Mononuclear cell (primary cell): Measurements from ENCODE around the gene CHPT1. TPM values are rescaled to one million over a fixed set of nuclear protein-coding genes. Genes with fewer than 3 reads are reported as not detected.
"Not testable (repeated sequence)": the region's sequence is repeated elsewhere in the genome, so short reads cannot be mapped to it uniquely, and the experiment has no call there.

ENCODE experiments used
- H3K27me3 ChIP-seq: 2 replicates; pipeline ENCODE4 v1.6.0; 2011; ENCODE audit warnings: low read length, control low read depth; ENCODE audit not compliant: insufficient read depth
- H3K4me1 ChIP-seq: 2 replicates; pipeline ENCODE4 v1.5.1; 2011; ENCODE audit warnings: mild to moderate bottlenecking, low read length, control low read depth; ENCODE audit not compliant: insufficient read depth
- H3K4me3 ChIP-seq: 2 replicates; pipeline ENCODE4 v1.5.1; 2011; ENCODE audit warnings: mild to moderate bottlenecking, low read length, moderate library complexity
- H3K9me3 ChIP-seq: 2 replicates; pipeline ENCODE4 v1.5.1; 2011; ENCODE audit warnings: low read depth, mild to moderate bottlenecking, control low read depth, low read length
- total RNA-seq: library from RNA; depleted of rRNA; stranded (reverse); fragments of >200 nt; gene quantifications from one replicate; pipeline ENCODE4 v1.2.3, GENCODE V29; 2012

Gene CHPT1
- total RNA-seq, 1 donor = 33.9 TPM

DNA sequence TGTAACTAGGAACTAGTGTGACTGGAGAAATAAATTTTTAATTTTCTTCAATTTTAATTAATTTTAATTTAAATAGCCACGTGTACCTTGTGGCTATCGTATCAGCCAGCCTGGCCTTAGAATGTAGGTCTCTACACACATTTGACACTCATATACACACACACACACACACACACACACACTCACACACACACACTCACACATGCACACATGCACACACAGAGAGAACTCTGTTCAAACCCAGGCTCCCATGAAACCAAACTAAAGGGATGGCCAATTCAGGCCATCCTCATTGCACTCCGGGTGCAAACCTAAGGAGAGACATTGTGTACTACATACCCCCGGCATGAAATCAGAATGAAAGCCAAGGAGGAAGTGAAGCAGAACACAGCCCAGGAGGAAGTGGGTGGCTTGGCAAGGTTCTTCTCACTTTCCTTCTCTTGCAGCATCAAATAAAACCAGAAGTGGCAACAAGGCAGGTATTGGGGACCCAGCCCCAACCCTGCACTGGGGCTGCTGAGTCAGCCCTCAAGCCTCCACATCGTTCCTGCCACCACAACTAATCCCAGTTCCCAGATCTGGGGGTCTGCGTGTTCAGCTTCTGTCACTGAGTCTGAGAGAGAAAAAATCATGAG is 26.2 kb upstream of the CHPT1 start:
- H3K9me3 ChIP-seq = no peaks in the 10 kb centered on the region
- H3K4me1 ChIP-seq = peaks cover 37% of the 10 kb centered on the region
- no peaks in the 10 kb centered on the region for H3K27me3 ChIP-seq
- H3K4me3 ChIP-seq = no peak overlapping the region

DNA sequence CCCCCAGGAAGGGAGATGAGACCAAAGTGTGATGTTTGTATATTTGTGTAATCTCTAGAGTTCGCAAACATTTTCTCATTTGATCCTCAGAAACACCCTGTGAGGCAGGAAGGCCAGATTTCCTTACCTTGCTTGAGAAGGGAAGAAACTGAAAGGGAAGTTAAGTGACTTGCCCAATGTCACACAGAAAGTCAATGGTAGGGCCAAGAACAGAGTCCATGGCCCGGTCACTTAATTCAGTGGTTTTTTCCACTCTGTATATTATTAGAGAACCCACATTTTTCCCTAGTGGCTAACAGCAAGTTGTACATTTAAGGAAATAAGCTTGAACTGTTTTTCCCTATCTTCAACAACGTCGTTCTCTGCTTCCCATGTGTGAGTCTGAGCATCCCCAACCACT is 25.6 kb upstream of the CHPT1 start:
- Histone ChIP-seq H3K9me3 (no peaks in the 10 kb centered on the region), H3K4me3 (no peak overlapping the region), H3K4me1 (peaks cover 37% of the 10 kb centered on the region), H3K27me3 (no peaks in the 10 kb centered on the region)

DNA sequence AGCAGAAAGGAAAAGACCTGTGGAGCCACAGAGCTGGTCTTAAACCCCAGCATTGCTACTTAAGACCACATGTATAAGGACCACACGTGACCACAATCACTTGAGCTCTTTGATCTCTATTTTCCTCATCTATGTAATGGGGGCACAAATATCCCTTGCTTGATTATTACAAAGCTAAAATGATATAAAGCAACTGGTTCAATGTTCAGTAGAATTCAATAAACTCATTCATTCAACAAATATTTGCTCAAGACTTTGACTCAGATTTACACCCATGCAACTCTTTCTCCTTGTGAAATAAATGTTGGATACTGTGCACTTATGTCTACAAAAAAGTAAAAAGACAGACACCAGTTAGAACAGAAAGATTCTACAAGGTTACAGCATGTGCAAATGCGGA is 21.9 kb upstream of the CHPT1 start:
- Histone ChIP-seq H3K4me3 (no peak overlapping the region), H3K9me3 (no peaks in the 10 kb centered on the region), H3K27me3 (no peaks in the 10 kb centered on the region), H3K4me1 (peaks cover 25% of the 10 kb centered on the region)

DNA sequence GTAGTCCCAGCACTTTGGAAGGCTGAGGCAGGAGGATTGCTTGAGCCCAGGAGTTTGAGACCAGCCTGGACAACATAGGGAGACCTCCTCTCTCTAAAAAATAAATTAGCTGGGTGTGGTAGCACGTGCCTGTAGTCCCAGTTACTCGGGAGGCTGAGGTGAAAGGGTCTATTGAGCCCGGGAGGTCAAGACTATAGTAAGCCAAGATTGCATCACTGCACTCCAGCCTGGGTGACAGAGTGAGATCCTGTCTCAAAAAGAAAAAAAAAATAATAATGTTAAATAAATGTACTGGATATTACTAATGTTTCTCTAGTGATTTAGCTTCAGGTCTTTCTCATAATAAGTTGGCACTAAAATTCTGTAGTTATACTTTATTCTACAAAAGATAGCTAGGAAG is 20.9 kb upstream of the CHPT1 start:
- H3K4me1 ChIP-seq = peaks cover 16% of the 10 kb centered on the region
- not testable (repeated sequence) for H3K4me3 ChIP-seq, H3K27me3 ChIP-seq, H3K9me3 ChIP-seq

DNA sequence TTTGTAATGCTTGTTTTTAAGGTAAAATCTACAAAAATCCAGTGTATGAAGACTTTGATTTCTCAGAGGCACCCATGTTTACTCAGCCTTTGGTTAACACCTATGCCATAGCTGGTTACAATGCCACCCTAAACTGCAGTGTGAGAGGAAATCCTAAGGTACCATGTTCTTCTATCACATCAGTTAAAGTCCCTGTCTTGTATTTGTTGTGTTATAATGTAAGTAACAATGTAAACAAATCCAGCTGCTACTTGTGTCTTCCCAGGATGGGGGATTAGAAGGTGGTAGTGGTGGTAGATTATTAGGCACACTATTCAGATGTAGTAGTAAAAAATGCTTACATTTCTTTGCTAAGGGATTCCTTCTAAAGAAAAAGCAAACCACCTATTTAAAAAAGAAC is 19.4 kb upstream of the CHPT1 start:
- Histone ChIP-seq H3K4me3 (no peak overlapping the region), H3K9me3 (no peaks in the 10 kb centered on the region), H3K4me1 (no peaks in the 10 kb centered on the region), H3K27me3 (no peaks in the 10 kb centered on the region)

- Histone ChIP-seq H3K4me1 (no peaks in the 10 kb centered on the region), H3K9me3 (no peaks in the 10 kb centered on the region), H3K27me3 (no peaks in the 10 kb centered on the region), H3K4me3 (no peak overlapping the region)
These were observed 17.2 kb upstream of the CHPT1 start for GRCh38 chr12:101680240-101680639.

GRCh38 chr12:101680647-101681046 is 16.8 kb upstream of the CHPT1 start:
- H3K9me3 ChIP-seq = no peaks in the 10 kb centered on the region
- no peaks in the 10 kb centered on the region for H3K4me1 ChIP-seq
- no peaks in the 10 kb centered on the region for H3K27me3 ChIP-seq
- no peak overlapping the region for H3K4me3 ChIP-seq

DNA sequence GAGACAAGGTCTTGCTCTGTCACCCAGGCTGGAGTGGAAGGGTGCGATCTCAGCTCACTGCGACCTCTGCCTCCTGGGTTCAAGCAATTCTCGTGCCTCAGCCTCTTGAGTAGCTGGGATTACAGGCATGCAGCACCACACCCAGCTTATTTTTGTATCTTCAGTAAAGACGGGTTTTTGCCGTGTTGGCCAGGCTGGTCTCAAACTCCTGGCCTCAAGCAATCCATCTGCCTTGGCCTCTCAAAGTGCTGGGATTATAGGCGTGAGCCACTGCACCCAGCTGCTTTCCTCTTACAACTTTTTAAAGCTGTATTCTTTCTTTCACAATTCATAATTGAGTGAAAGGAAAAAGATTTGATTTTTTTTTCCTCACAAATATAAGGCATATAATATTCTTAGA is 15.8 kb upstream of the CHPT1 start:
- not testable (repeated sequence) for H3K27me3 ChIP-seq, H3K4me1 ChIP-seq, H3K4me3 ChIP-seq, H3K9me3 ChIP-seq

- Histone ChIP-seq H3K9me3 (no peaks in the 10 kb centered on the region), H3K4me1 (no peaks in the 10 kb centered on the region), H3K4me3 (no peak overlapping the region), H3K27me3 (no peaks in the 10 kb centered on the region)
These were observed 12.3 kb upstream of the CHPT1 start for GRCh38 chr12:101685092-101685491.

DNA sequence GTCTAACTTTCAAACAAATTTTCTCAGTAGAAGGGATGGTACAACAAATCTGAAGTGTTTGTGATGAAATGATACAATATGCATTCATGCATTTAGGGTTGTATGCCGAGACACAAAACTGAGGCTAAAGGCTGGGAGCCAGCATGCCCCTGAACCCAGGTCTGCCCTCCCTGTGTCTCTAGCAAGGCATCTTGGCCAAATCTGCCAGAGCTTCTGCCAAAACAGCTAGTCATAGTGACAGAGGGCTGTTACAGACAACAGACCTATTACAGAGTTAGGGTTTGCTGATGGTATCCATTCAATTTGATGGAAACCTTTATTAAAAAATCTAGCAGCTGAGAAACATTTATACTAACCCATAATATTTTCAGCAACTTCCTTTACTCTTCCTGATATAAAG is 11.3 kb upstream of the CHPT1 start:
- Histone ChIP-seq H3K4me3 (no peak overlapping the region), H3K9me3 (no peaks in the 10 kb centered on the region), H3K27me3 (no peaks in the 10 kb centered on the region), H3K4me1 (no peaks in the 10 kb centered on the region)

DNA sequence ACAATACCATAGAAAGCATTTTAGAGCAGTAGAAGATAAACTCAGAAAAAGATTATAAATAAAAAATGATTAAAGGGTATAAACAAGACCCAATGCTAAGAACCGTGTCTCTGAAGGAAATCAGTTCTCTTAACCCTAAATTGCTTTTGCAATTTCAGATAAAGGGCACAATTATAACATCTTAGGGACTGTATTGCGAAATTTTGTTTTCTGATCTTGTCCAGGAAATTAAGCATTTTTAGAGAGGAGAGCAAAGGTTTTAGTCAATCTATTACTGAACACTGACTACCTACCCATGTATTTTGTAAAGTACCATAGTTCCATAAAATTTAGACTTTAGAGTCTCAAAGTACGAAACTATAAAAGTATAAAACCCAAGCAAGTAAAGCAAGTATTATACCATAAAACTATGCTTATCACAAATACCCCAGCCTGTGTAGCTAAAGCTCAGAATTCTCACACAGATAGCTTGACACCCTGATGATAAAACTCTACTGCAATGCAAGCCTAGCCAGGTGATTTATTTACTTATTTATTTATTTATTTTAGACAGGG is 6.8 kb upstream of the CHPT1 start:
- no peaks in the 10 kb centered on the region for H3K9me3 ChIP-seq
- H3K27me3 ChIP-seq = no peaks in the 10 kb centered on the region
- no peaks in the 10 kb centered on the region for H3K4me1 ChIP-seq
- no peak overlapping the region for H3K4me3 ChIP-seq

GRCh38 chr12:101691503-101692096 is 5.8 kb upstream of the CHPT1 start:
- Histone ChIP-seq H3K27me3 (no peaks in the 10 kb centered on the region), H3K4me3 (no peak overlapping the region), H3K9me3 (no peaks in the 10 kb centered on the region), H3K4me1 (peaks cover 6% of the 10 kb centered on the region)

DNA sequence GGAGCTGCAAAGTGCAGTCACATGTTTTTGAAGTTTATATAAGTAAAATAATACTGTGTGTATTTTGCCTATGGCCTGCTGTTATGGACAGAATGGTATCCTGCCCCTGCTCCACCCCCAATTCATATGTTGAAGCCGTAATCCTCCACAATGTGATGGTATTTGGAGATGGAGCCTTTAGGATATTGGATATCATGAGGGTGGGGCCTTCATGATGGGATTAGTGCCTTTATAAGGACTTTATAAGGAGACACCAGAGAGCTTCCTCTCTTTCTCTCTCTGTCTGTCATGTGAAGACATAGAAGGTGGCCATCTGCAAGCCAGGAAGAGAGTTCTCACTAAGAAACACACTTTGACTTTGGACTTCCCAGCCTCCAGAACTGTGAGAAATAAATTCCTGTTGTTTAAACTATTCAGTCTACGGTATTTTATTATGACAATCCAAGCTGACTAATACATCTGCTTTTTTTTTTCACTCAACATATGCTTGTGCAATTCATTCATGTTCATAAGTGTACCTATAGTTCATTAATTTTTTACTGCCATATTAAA is 3.1 kb upstream of the CHPT1 start:
- Histone ChIP-seq H3K27me3 (no peaks in the 10 kb centered on the region), H3K9me3 (no peaks in the 10 kb centered on the region), H3K4me3 (no peak overlapping the region), H3K4me1 (peaks cover 24% of the 10 kb centered on the region)

GRCh38 chr12:101694986-101695385 is 2.5 kb upstream of the CHPT1 start:
- Histone ChIP-seq H3K9me3 (no peaks in the 10 kb centered on the region), H3K27me3 (no peaks in the 10 kb centered on the region), H3K4me1 (peaks cover 29% of the 10 kb centered on the region)

DNA sequence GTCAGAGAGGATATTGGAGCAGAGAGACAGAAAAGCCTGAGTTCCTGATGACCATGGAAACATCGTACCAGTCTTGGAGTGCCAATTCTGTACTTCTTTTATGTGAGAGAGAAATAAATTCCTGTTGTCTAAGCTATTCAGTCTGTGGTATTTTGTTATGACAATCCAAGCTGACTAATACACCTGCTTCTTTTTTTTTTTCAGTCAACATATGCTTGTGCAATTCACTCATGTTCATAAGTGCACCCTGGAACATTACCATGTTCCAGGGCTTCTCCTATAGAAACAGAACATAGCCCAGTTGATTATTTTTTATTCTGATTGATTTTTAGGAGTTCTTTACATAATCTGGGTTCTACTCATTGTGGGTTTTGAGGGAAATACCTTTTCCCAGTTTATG is 1.7 kb upstream of the CHPT1 start:
- Histone ChIP-seq H3K4me3 (no peak overlapping the region), H3K4me1 (peaks cover 35% of the 10 kb centered on the region), H3K27me3 (no peaks in the 10 kb centered on the region), H3K9me3 (no peaks in the 10 kb centered on the region)

More at GRCh38 chr12:101694986-101695385, 2.5 kb upstream of the CHPT1 start:
- no peak overlapping the region for H3K4me3 ChIP-seq
